SK-N-SH treated with all-trans-retinoic acid at 6 μM for 48 hours (cell line): ENCODE results near the gene OSCAR.

Source experiments
- ATAC-seq: fragments of 200-7000 bp; cut with Tn5 transposase; 3 replicates; pipeline ENCODE4 v1.9.1; 2020; ENCODE audit warnings: mild to moderate bottlenecking, moderate library complexity
- BACH2 ChIP-seq: fragments of 250-450 bp; sonication (Bioruptor Pico); IDR thresholded peaks from 2 replicates; pipeline ENCODE4 v1.9.0; 2021; ENCODE audit warnings: mild to moderate bottlenecking, borderline replicate concordance
- CREB5 ChIP-seq: fragments of 250-450 bp; sonication (Bioruptor Pico); IDR thresholded peaks from 2 replicates; pipeline ENCODE4 v1.5.1; 2020; ENCODE audit warnings: low read depth, mild to moderate bottlenecking, moderate library complexity
- CSDC2 ChIP-seq: fragments of 250-450 bp; sonication (Bioruptor Pico); IDR thresholded peaks from 2 replicates; pipeline ENCODE4 v1.5.0; 2020; ENCODE audit warnings: mild to moderate bottlenecking, moderate library complexity
- CSRNP3 ChIP-seq: fragments of 250-450 bp; sonication (Bioruptor Pico); IDR thresholded peaks from 2 replicates; pipeline ENCODE4 v1.5.1; 2021; ENCODE audit warnings: mild to moderate bottlenecking, moderate library complexity
- ESRRG ChIP-seq: fragments of 250-450 bp; sonication (Bioruptor Pico); IDR thresholded peaks from 2 replicates; pipeline ENCODE4 v1.6.1; 2021; ENCODE audit warnings: mild to moderate bottlenecking
- GLIS3 ChIP-seq: fragments of 250-450 bp; sonication (Bioruptor Pico); IDR thresholded peaks from 2 replicates; pipeline ENCODE4 v1.5.0; 2020; ENCODE audit warnings: mild to moderate bottlenecking, moderate library complexity
- OSR1 ChIP-seq: fragments of 250-450 bp; sonication (Bioruptor Pico); IDR thresholded peaks from 2 replicates; pipeline ENCODE4 v1.8.0; 2022; ENCODE audit warnings: moderate library complexity, mild to moderate bottlenecking, inconsistent platforms
- POU6F1 ChIP-seq: fragments of 250-450 bp; sonication (Bioruptor Pico); IDR thresholded peaks from 2 replicates; pipeline ENCODE4 v1.8.0; 2021; ENCODE audit warnings: low read depth, mild to moderate bottlenecking, moderate library complexity, borderline replicate concordance
- PPARA ChIP-seq: fragments of 250-450 bp; sonication (Bioruptor Pico); IDR thresholded peaks from 2 replicates; pipeline ENCODE4 v1.5.0; 2020; ENCODE audit warnings: mild to moderate bottlenecking, borderline replicate concordance
- RARB ChIP-seq: fragments of 250-450 bp; sonication (Bioruptor Pico); IDR thresholded peaks from 2 replicates; pipeline ENCODE4 v1.8.0; 2021; ENCODE audit warnings: mild to moderate bottlenecking, moderate library complexity
- SNAI2 ChIP-seq: fragments of 250-450 bp; sonication (Bioruptor Pico); IDR thresholded peaks from 2 replicates; pipeline ENCODE4 v1.5.0; 2020; ENCODE audit warnings: mild to moderate bottlenecking, moderate library complexity
- TCF4 ChIP-seq: fragments of 250-450 bp; sonication (Bioruptor Pico); IDR thresholded peaks from 2 replicates; pipeline ENCODE4 v1.8.0; 2021; ENCODE audit warnings: mild to moderate bottlenecking, moderate library complexity, borderline replicate concordance
- TOX ChIP-seq: fragments of 250-450 bp; sonication (Bioruptor Pico); IDR thresholded peaks from 2 replicates; pipeline ENCODE4 v1.8.0; 2021; ENCODE audit warnings: mild to moderate bottlenecking, moderate library complexity, borderline replicate concordance
- TSHZ2 ChIP-seq: fragments of 250-450 bp; sonication (Bioruptor Pico); IDR thresholded peaks from 2 replicates; pipeline ENCODE4 v1.5.0; 2020; ENCODE audit warnings: mild to moderate bottlenecking, moderate library complexity
- ZC3H10 ChIP-seq: fragments of 250-450 bp; sonication (Bioruptor Pico); IDR thresholded peaks from 2 replicates; pipeline ENCODE4 v1.5.1; 2021; ENCODE audit warnings: mild to moderate bottlenecking, moderate library complexity
- ZFP3 ChIP-seq: fragments of 250-450 bp; sonication (Bioruptor Pico); IDR thresholded peaks from 2 replicates; pipeline ENCODE4 v1.5.0; 2020; ENCODE audit warnings: mild to moderate bottlenecking, moderate library complexity
- ZNF565 ChIP-seq: fragments of 450-650 bp; formaldehyde crosslinking; conservative IDR thresholded peaks from 2 replicates; pipeline ENCODE4 v1.5.0; 2020; ENCODE audit warnings: low read depth, mild to moderate bottlenecking, moderate library complexity
- ZNF70 ChIP-seq: fragments of 450-650 bp; formaldehyde crosslinking; IDR thresholded peaks from 2 replicates; pipeline ENCODE4 v1.5.0; 2020; ENCODE audit warnings: mild to moderate bottlenecking, moderate library complexity
- ZNF8 ChIP-seq: fragments of 450-650 bp; formaldehyde crosslinking; IDR thresholded peaks from 2 replicates; pipeline ENCODE4 v1.5.0; 2020; ENCODE audit warnings: mild to moderate bottlenecking, moderate library complexity

Gene OSCAR

GRCh38 chr19:54121259-54121658 is 20.7 kb upstream of the OSCAR start:
- TF ChIP-seq ZNF70: no peak
- TF ChIP-seq POU6F1 (CRISPR knock-in tag): no peak
- no peak for TF ChIP-seq TOX (CRISPR knock-in tag)
- TF ChIP-seq CREB5 (CRISPR knock-in tag): no peak
- no peak for TF ChIP-seq TSHZ2
- no peak for TF ChIP-seq CSRNP3 (CRISPR knock-in tag)
- no peak for TF ChIP-seq CSDC2 (CRISPR knock-in tag)
- no peak for TF ChIP-seq TCF4 (CRISPR knock-in tag)
- TF ChIP-seq ZFP3 (CRISPR knock-in tag): no peak
- no peak for TF ChIP-seq RARB (CRISPR knock-in tag)
- no peak for TF ChIP-seq BACH2 (CRISPR knock-in tag)
- no peak for TF ChIP-seq PPARA (CRISPR knock-in tag)
- no peak for TF ChIP-seq ZNF565 (CRISPR knock-in tag)
- TF ChIP-seq ZNF8 (CRISPR knock-in tag): no peak
- TF ChIP-seq ZC3H10: no peak
- no peak for TF ChIP-seq SNAI2 (CRISPR knock-in tag)
- TF ChIP-seq ESRRG: no peak
- no peak for TF ChIP-seq OSR1 (CRISPR knock-in tag)
- TF ChIP-seq, all 23 proteins: peak for 0
- ATAC-seq: no peak

- TF ChIP-seq PPARA (CRISPR knock-in tag) (no peak), OSR1 (CRISPR knock-in tag) (no peak), POU6F1 (CRISPR knock-in tag) (peak; percentile 94; the same call in 1 of the 2 replicates), CSDC2 (CRISPR knock-in tag) (no peak), ZNF8 (CRISPR knock-in tag) (no peak), ZFP3 (CRISPR knock-in tag) (0 out of 2 replicates have a peak, but pooled peaks have one; percentile 47), ZC3H10 (no peak), TSHZ2 (peak; percentile 81; the same call in 1 of the 2 replicates), ZNF70 (no peak), GLIS3 (CRISPR knock-in tag) (no peak), RARB (CRISPR knock-in tag) (no peak)
- TF ChIP-seq, all 23 proteins: peak for 3
- ATAC-seq: peak; percentile 95
Measured at GRCh38 chr19:54115109-54116063, 14.8 kb upstream of the OSCAR start, which contains the start of the genes PRPF31 and TFPT. PRPF31 (plus strand) TSS chr19:54115754; CDS start chr19:54118279, 2,525 bp downstream. TFPT (minus strand) TSS chr19:54115657; CDS start chr19:54115269, 388 bp downstream.
